Measurements from ENCODE around the gene ARHGAP10.

The ARHGAP10 gene

GRCh38 chr4:147825451-147826287 is 93.8 kb downstream of the ARHGAP10 start:
- DNase-seq (ENCODE audit: low spot score): no peak

DNA sequence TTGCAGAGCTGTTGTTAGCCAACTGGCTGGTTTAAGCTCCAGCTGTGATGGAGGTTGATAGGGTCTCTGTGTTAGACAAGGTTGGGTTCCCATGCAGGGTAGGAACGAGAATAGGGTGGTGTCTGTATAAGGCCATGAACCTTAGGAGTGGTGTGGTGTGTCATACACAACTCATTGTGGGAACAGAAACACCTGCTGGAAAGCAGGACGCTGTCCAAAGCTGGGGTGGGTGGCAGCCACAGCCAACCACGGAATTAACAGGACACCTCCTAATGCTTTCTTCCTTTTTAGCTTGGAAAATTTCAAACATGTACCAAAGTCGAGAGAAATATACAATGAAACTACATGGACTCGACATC is 94.4 kb downstream of the ARHGAP10 start:
- no peak for DNase-seq (ENCODE audit: low spot score)

GRCh38 chr4:147828331-147828905 is 96.5 kb downstream of the ARHGAP10 start:
- no peak for DNase-seq (ENCODE audit: low spot score)

DNA sequence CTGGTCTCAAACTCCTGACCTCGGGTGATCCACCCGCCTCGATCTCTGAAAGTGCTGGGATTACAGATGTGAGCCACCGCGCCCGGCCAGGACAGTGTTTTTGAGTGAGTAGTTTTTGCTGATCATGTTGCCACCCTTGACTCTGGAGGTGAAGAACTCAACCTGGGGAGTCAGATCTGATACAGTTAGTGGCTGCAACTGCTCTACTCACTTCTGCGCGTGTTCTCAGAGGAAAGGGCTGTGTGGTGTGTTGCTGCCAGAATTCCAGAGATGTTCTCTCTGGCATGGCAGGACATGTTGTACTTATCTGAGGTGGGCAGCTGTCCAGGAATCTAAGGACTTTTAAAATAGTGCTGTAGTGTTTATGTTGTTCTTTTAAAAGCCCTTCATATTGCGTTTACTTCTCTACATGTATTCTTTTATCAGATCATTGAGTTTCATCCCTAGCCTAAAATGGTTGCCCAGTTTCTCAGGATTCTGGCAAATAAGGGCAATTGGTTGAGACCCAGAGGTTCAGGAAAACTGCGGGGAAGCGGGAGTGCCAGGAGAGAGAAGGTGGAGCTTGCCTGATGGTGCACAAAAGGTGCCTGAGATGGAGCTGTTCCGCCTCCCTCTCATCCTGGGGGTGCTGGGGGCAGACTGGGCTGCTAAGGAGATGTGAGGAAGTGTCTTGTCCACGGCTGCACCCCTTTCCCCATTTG is 97.7 kb downstream of the ARHGAP10 start:
- DNase-seq (ENCODE audit: low spot score): no peak

- DNase-seq (ENCODE audit: low spot score): no peak
These were observed 98.2 kb downstream of the ARHGAP10 start for GRCh38 chr4:147830102-147830463.

DNA sequence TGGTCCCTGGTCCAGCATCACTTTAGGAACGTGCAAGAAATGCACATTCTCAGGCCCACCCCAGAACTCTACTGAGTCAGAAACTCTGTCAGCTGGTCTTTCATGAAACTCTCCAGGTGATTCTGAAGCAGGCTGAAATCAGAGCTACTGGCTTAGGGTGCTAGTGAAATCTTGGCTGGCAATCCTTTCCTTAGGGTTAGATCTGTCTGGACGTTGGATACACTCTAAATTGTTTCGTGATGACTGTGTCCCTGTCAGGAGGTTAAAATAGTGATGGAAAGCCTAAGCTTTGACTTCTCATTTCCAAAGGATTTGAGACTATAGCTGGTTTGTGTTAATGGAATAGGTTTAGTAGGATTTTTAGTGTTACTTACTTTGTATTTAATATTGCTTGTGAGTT is 99.1 kb downstream of the ARHGAP10 start:
- no peak for DNase-seq (ENCODE audit: low spot score)

GRCh38 chr4:147831551-147832171 is 99.8 kb downstream of the ARHGAP10 start:
- DNase-seq (ENCODE audit: low spot score): no peak

DNA sequence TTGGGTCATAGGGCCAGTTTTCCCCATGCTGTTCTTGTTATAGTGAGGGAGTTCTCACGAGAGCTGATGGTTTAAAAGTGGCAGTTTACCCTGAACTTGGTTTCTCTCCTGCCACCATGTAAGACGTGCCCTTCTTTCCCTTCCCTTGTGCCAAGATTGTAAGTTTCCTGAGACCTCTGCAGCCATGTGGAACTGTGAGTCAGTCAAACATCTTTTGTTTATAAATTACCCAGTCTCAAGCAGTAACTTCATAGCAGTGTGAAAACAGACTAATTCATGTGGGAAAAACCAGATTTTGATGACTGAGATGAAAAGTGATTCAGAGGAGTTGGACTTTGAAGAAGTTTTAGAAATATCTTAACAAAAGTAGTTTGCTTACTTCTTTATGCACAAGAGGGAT is 101.4 kb downstream of the ARHGAP10 start:
- DNase-seq (ENCODE audit: low spot score): no peak

DNA sequence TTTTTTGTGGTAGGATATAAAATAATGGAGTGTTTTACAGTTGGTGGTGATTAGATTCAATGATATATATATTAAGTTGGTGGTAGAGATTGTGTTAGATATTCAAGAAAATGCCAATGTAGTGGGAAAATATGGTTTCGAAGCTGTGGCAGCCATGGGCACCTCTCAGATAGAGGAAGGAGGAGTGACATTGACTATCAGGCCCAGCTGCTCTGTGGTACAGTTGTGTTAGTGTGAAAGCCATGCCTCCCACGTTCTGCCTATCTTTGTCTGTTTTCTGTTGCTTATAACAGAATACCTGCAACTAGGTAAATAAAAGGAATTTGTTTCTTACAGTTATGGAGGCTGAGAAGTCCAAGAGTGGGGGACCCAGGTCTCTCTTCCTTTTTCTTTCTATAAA is 101.9 kb downstream of the ARHGAP10 start:
- DNase-seq (ENCODE audit: low spot score): no peak

DNA sequence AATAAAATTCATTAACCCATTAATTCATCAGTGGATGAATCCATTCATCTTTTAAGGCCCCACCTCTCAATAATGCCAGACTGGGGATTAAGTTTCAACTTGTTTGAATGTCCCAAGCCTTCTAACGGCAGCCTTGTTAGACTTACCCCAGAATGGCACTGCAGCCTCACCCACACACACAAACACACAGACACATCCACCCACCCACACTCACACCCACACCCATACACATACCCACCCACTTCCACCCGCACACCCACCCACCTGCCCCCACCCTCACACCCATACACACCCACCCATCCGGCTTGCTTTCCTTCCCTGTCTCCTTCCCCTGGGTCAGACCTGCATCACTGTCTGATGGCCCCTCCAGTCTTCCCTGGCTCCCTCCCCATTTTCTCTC is 102.6 kb downstream of the ARHGAP10 start:
- DNase-seq (ENCODE audit: low spot score): no peak

- DNase-seq (ENCODE audit: low spot score): no peak
These were observed 104.9 kb downstream of the ARHGAP10 start for GRCh38 chr4:147836807-147837206.

DNA sequence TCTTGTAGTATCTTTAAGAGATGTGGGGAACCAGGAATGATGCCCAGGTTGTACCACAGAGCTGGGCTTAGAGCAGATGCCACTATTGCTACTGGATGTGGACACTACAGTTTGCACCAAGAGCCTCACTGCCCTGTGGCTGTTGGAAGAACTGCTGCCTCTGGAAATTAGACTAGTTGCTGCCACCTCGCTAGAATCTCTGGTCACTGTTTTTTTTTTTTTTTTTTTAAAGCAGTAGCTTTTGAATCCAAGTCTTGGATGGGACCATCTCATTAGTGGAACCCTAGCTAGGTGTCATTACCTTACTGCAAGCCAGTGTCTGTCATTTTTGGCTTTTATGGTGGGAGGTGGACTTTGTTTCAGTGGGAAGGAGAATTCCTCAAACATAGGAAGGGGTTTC is 105.5 kb downstream of the ARHGAP10 start:
- no peak for DNase-seq (ENCODE audit: low spot score)

DNA sequence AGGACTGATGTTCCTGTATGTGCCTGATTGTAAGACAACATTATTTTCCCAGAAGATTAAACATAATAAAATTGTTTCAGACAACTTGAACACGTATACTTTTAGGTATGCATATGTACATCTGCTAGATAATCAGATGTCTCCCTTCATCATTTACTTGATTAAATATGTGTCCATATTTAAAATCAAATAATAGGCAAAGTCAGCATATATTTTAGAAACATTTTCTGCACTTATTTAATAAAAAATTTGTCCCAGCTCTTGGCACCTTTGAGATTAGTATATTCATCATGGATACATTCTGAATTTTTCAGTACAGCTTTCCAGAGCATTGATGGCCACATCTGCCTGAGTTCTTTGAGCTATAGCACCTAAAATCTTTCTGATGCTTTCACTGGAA is 106.0 kb downstream of the ARHGAP10 start:
- DNase-seq (ENCODE audit: low spot score): no peak

GRCh38 chr4:147839200-147839599 is 107.3 kb downstream of the ARHGAP10 start:
- no peak for DNase-seq (ENCODE audit: low spot score)

DNA sequence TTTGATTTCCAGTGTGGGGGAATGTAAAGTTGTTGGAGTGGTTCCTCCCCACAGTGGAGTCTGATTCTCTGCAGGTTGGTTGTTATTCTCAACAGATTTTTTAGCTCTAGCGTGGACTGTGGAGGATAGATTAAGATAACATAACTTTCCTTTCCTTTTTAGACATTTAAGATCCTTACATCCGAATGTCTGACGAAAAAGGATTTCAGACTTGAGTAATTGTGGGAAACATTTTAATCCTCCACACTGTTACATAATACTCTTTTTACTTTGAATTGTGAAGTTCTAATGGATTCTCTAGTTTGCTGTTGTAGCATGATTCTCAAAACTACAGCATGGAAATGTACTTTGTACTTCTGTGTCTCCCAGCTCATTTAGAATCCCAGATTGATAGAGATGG is 107.8 kb downstream of the ARHGAP10 start:
- DNase-seq (ENCODE audit: low spot score): no peak

DNA sequence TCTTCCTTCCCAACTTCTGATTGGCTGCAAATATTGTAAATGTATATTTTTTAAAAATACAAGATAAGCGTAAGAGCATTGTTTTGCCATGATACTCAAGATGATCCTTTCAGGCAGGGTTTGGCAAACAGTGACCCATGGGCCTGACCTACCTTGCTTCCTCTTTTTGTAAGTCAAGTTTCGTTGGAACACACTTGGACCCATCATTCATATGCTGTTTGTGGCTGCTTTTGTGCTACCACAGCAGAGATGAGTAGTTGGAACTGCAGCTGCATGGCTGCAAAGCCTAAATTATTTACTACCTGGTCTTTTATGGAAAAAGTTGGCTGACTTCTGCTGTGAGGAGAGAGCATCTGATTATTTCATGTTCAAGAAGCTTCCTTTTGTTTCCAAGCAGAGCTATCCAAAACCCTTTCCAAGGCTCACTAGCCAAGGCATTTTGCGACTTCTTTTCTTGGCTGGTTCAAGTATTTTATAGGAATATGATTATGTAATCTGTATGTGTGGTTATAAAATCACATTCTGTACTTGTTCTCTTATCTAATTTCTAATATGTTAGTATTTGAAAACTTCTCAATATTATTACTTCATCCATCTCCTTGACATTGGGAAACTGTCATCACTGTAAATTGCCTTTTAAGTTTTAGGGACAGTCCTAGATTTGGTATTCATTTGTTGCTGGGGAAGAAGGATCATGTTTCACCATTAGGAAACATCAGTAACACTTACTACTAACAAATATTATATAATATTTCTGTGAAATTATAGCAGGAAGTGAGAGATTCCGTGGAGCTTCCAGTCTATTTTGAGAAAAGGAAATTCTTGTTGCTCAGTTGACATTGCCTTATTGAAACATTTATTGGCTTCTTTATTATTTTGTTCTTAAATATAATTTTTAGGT is 109.2 kb downstream of the ARHGAP10 start:
- DNase-seq (ENCODE audit: low spot score): no peak

GRCh38 chr4:147842573-147842972 is 110.7 kb downstream of the ARHGAP10 start:
- DNase-seq (ENCODE audit: low spot score): no peak

DNA sequence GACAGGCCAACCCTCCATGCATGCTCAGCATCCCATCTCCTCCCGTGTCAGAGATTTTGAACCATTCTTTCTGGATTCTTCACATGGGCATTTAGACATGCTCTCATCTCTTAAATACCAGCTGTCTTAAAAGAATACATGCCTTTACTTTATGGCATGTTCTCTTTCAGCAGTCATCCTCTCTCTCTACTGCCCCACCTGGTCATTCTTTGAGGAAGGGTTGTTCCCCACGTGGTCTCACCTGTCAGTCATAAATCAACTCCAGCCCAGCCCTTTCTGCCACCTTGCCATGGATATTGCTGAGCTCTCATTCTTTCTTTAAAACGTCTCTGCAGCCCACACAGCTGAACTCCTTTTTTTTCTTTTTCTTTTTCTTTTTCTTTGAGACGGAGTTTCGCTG is 111.3 kb downstream of the ARHGAP10 start:
- DNase-seq (ENCODE audit: low spot score): no peak

- no peak for DNase-seq (ENCODE audit: low spot score)
These were observed 112.9 kb downstream of the ARHGAP10 start for GRCh38 chr4:147844781-147845180.

DNA sequence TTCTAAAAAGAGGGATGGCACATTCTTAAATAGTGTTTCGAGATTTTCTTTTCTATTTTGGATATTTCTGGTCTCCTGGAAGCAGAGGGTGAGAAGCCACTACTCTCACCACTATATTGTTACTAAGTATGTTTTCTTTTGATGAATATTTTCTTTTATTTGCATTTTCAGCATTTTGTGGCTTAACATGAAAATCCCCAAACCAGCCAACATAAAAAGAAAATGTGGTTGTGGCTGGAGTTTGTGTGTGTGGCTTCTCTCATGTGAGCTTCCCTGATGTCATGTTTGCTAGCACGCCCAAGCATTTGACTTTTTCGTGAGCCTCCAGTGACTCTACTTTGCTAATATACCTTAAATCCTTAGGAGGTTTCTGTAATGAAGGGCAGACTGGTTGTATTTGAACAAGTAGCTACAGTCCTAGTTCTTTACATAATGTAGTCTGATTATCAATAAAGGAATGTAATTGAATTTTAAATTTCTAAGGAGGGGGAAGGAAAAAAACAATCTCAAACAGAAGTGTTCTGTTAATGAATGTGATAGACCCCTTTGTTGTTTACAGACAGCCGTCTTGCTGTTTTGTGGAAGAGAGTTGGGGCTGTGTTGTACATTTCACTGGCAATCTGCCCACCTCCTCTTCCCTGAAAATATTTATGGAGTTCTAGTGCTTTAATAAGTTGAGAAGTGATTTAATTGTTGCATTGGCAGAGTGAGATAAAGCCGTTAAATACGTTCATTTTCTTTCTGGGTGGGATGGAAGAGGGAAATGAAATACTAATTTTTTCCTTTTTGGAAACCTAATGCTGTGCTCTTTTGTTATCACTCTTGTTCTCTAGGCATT is 114.6 kb downstream of the ARHGAP10 start:
- DNase-seq (ENCODE audit: low spot score): no peak

Measured in hematopoietic multipotent progenitor cell treated with erythropoietin and hydrocortisone succinate and interleukin-3 and kit ligand, for 17 days (in vitro differentiated cells).